DND-41 (cell line): Measurements from ENCODE around the gene HPCAL1.

Source experiments
- ATAC-seq: fragments of 200-7000 bp; cut with Tn5 transposase; 3 replicates; pipeline ENCODE4 v1.9.1; 2021; ENCODE audit warnings: low read depth; ENCODE audit not compliant: insufficient read depth
- DNase-seq: peaks from one replicate; pipeline ENCODE4 v3.0.0-alpha.2; 2020
- H2AFZ ChIP-seq: 2 replicates; pipeline ENCODE4 v1.6.0; 2012; ENCODE audit warnings: low read depth, low read length
- H3K27ac ChIP-seq: 2 replicates; pipeline ENCODE4 v1.5.1; 2012; ENCODE audit warnings: low read length, inconsistent platforms
- H3K27me3 ChIP-seq: fragments of 200-600 bp; sonication (generic); 2 replicates; pipeline ENCODE4 v1.6.0; 2012; ENCODE audit warnings: low read length, mild to moderate bottlenecking, inconsistent platforms; ENCODE audit not compliant: insufficient read depth, poor library complexity
- H3K36me3 ChIP-seq: 2 replicates; pipeline ENCODE4 v1.5.1; 2012; ENCODE audit warnings: low read length, inconsistent platforms; ENCODE audit not compliant: insufficient read depth
- H3K4me1 ChIP-seq: 2 replicates; pipeline ENCODE4 v1.5.1; 2012; ENCODE audit warnings: mild to moderate bottlenecking, low read length; ENCODE audit not compliant: insufficient read depth
- H3K4me2 ChIP-seq: 2 replicates; pipeline ENCODE4 v1.6.0; 2012; ENCODE audit warnings: mild to moderate bottlenecking, moderate library complexity, low read length, inconsistent platforms; ENCODE audit not compliant: insufficient read depth
- H3K4me3 ChIP-seq, 2 experiments: fragments of 200-600 bp in 1 of 2; shearing (Covaris generic) in 1 of 2; 2 replicates each; pipeline ENCODE4 v1.5.1; 2012 to 2016; ENCODE audit warnings: inconsistent platforms in 2 of 2, low read length in 2 of 2, mild to moderate bottlenecking in 2 of 2, low read depth in 1 of 2, moderate library complexity in 1 of 2
- H3K79me2 ChIP-seq: 2 replicates; pipeline ENCODE4 v1.6.0; 2012; ENCODE audit warnings: low read length, inconsistent platforms; ENCODE audit not compliant: insufficient read depth
- H3K9ac ChIP-seq: 2 replicates; pipeline ENCODE4 v1.6.0; 2012; ENCODE audit warnings: low read depth, mild to moderate bottlenecking, inconsistent platforms, low read length, moderate library complexity
- H3K9me3 ChIP-seq: 2 replicates; pipeline ENCODE4 v1.5.1; 2012; ENCODE audit warnings: low read length, moderate library complexity, mild to moderate bottlenecking, inconsistent platforms; ENCODE audit not compliant: insufficient read depth, severe bottlenecking
- H4K20me1 ChIP-seq: 2 replicates; pipeline ENCODE4 v1.6.0; 2012; ENCODE audit warnings: low read length; ENCODE audit not compliant: insufficient read depth
- EZH2 ChIP-seq: IDR thresholded peaks from 3 replicates; pipeline ENCODE4 v1.6.1; 2012; ENCODE audit warnings: borderline replicate concordance, low read depth, mild to moderate bottlenecking, moderate library complexity, low read length, inconsistent platforms; ENCODE audit not compliant: severe bottlenecking
- TF ChIP-seq, protein P1 (sequence below): IDR thresholded peaks from 2 replicates; pipeline ENCODE4 v1.5.1; 2012; ENCODE audit warnings: borderline replicate concordance, low read length, moderate library complexity, mild to moderate bottlenecking; ENCODE audit not compliant: poor library complexity, severe bottlenecking; ENCODE audit errors: extremely low read depth

Gene HPCAL1

DNA sequence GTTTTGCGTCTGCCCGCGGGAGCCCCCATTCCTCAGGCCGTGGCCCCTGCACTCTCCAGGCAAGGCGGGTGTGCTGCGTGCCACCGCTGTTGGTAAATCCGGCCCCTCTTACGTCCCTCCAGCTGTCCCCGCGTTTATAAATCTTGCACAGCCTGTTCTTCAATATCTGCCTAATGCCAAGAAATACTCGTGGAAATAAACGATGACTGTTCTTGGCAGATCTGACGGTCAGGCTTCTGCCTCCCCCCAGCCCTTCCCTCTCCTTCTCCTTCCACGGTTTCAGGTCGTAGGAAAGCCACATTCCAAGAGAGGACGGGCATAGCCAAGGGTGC lies 124.9 kb downstream of the HPCAL1 start:
- no peaks in the 10 kb centered on the region for H3K9me3 ChIP-seq
- H3K27ac ChIP-seq, result no peak overlapping the region
- H2AFZ ChIP-seq, result no peak overlapping the region
- H3K27me3 ChIP-seq, result no peaks in the 10 kb centered on the region
- H3K79me2 ChIP-seq, result no peaks in the 10 kb centered on the region
- TF ChIP-seq EZH2, result no peak
- no peak for DNase-seq
- H3K4me1 ChIP-seq, result no peaks in the 10 kb centered on the region
- no peak for ATAC-seq
- H3K4me2 ChIP-seq, result no peak overlapping the region
- H3K4me3 ChIP-seq, result no peak overlapping the region
- H4K20me1 ChIP-seq, result peaks cover 5% of the 10 kb centered on the region; the same call in 1 of the 2 replicates
- no peaks in the 10 kb centered on the region for H3K36me3 ChIP-seq
- no peak overlapping the region for H3K9ac ChIP-seq

DNA sequence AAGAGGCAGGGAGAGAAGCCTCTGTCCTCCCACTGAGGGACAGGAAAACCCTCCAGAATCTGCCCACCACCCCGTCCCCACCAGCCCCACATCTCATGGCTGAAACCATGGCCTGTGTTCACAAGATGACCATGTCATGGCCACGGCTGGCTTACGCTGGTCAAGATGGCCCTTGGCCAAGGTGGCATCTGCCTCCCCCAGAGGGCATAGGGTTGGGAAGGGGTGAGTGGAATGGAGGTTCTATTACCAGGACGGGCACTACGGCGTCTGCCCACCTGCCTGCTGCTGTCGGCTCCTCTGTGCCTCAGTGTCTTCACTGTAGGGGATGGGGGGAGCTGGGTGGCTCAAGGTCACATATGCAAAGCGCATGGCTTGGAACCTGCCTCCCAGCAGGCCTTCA lies 125.7 kb downstream of the HPCAL1 start:
- peaks cover 5% of the 10 kb centered on the region; the same call in 1 of the 2 replicates for H4K20me1 ChIP-seq

DNA sequence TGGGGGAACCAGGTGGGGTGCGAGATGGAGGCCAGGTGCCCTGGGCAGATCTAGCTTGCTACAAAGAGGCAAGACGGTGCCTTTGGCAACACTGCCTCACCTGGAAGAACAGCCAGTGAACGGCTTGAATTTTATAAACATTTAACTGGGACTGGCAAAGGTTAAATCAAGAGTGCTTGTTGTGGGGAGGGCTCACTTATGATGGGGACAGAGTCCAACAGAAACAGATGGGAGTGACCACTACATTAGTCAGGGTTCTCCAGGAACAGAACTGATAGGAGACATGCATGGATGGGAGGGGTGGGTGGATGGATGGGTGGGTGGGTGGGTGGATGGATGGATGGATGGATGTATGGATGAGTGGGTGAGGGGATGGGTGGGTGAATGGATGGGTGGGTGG lies 126.2 kb downstream of the HPCAL1 start:
- Histone ChIP-seq H3K9ac (no peak overlapping the region), H3K4me3 (no peak overlapping the region), H3K9me3 (no peaks in the 10 kb centered on the region), H3K27ac (no peak overlapping the region), H4K20me1 (peaks cover 5% of the 10 kb centered on the region; the same call in 1 of the 2 replicates), H3K4me1 (no peaks in the 10 kb centered on the region), H2AFZ (no peak overlapping the region), H3K4me2 (no peak overlapping the region), H3K79me2 (no peaks in the 10 kb centered on the region), H3K36me3 (no peaks in the 10 kb centered on the region), H3K27me3 (no peaks in the 10 kb centered on the region)
- ATAC-seq (no peak), DNase-seq (no peak)
- TF ChIP-seq, protein P1, sequence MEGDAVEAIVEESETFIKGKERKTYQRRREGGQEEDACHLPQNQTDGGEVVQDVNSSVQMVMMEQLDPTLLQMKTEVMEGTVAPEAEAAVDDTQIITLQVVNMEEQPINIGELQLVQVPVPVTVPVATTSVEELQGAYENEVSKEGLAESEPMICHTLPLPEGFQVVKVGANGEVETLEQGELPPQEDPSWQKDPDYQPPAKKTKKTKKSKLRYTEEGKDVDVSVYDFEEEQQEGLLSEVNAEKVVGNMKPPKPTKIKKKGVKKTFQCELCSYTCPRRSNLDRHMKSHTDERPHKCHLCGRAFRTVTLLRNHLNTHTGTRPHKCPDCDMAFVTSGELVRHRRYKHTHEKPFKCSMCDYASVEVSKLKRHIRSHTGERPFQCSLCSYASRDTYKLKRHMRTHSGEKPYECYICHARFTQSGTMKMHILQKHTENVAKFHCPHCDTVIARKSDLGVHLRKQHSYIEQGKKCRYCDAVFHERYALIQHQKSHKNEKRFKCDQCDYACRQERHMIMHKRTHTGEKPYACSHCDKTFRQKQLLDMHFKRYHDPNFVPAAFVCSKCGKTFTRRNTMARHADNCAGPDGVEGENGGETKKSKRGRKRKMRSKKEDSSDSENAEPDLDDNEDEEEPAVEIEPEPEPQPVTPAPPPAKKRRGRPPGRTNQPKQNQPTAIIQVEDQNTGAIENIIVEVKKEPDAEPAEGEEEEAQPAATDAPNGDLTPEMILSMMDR, result no peak
- TF ChIP-seq EZH2, result no peak

More for the DNA sequence above, 125.7 kb downstream of the HPCAL1 start:
- no peaks in the 10 kb centered on the region for H3K79me2 ChIP-seq
- H2AFZ ChIP-seq, result no peak overlapping the region
- no peak overlapping the region for H3K9ac ChIP-seq
- no peaks in the 10 kb centered on the region for H3K9me3 ChIP-seq
- no peaks in the 10 kb centered on the region for H3K36me3 ChIP-seq
- H3K27ac ChIP-seq, result no peak overlapping the region
- no peaks in the 10 kb centered on the region for H3K4me1 ChIP-seq
- no peak overlapping the region for H3K4me3 ChIP-seq
- no peak for ATAC-seq
- no peaks in the 10 kb centered on the region for H3K27me3 ChIP-seq
- TF ChIP-seq, protein P1, result no peak
- no peak for TF ChIP-seq EZH2
- H3K4me2 ChIP-seq, result no peak overlapping the region
- no peak for DNase-seq

DNA sequence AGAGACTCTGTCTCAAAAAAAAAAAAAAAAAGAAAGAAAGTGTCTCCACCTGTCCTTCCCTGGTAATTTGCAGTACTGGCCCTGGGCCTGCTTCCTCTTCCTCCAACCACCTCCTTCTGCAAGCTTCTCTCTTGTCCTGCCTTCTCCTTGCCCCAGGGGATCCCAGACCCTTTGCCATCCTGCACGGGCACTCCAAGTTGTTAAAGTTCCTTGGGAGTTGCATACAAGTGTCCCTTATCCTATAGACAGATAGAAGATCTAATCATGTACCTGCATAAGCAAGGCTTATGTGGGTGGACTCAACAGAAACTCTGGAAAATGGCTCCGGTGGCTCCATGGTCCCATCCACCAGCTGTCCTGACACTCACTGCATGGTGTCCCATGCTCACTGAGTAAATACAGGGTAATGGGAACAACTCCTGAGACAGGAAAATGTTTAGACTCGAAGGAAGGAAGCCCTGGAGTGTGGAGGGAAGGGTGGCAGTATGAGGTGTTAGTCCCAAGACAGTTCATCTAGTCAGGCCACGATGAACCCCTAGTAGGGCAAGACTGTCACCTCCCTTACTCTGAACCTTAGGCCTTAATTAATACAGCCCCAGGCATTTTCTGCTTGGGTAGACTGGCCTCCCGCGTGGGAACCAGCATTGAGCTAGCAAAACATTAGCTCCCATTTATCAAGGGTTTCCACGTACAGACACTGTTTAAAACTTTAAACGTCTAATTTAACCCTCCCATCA lies 128.3 kb downstream of the HPCAL1 start:
- no peaks in the 10 kb centered on the region for H3K27me3 ChIP-seq
- no peak for DNase-seq
- H3K4me1 ChIP-seq, result peaks cover 3% of the 10 kb centered on the region; the same call in 1 of the 2 replicates
- no peaks in the 10 kb centered on the region; the same call in 1 of the 2 replicates for H4K20me1 ChIP-seq
- no peak for ATAC-seq
- H3K9ac ChIP-seq, result no peak overlapping the region
- no peaks in the 10 kb centered on the region for H3K79me2 ChIP-seq
- H3K4me3 ChIP-seq, result no peak overlapping the region
- H3K36me3 ChIP-seq, result no peaks in the 10 kb centered on the region
- no peak for TF ChIP-seq EZH2
- TF ChIP-seq, protein P1, result no peak
- no peaks in the 10 kb centered on the region for H3K9me3 ChIP-seq
- no peak overlapping the region for H3K27ac ChIP-seq
- no peak overlapping the region for H2AFZ ChIP-seq
- H3K4me2 ChIP-seq, result no peak overlapping the region
